Activated B cell treated with CpG ODN at 0.5 μM for 24 hours (primary cell): ENCODE data around the gene FXR1. TPM values are rescaled to one million over a fixed set of nuclear protein-coding genes. Genes with fewer than 3 reads are reported as not detected.
A peak's percentile ranks its signal among the peaks of the same experiment; 100 is the strongest.
"Not testable (repeated sequence)": the region's sequence is repeated elsewhere in the genome, so short reads cannot be mapped to it uniquely, and the experiment has no call there.

Experiments used
- ATAC-seq: fragments of 200-7000 bp; cut with Tn5 transposase; one replicate; pipeline ENCODE4 v1.10.0; 2021; ENCODE audit warnings: low read depth, mild to moderate bottlenecking, moderate library complexity
- CTCF ChIA-PET: fragments of 350-600 bp; sonication (Branson Sonifier 250); formaldehyde crosslinking; loops from one replicate; lab custom pipeline; 2021; ENCODE audit warnings: antibody characterized with exemption; lab: Charles Lee
- POLR2A ChIA-PET: fragments of 350-600 bp; sonication (Branson Sonifier 250); formaldehyde crosslinking; loops from one replicate; lab custom pipeline; 2021; ENCODE audit warnings: antibody characterized with exemption; lab: Charles Lee
- DNase-seq: peaks from one replicate; pipeline ENCODE4 v3.0.0; 2022
- H3K27ac Mint-ChIP-seq: one replicate; pipeline ENCODE4 v1.8.0; 2020; ENCODE audit warnings: mixed read lengths
- H3K27me3 Mint-ChIP-seq: one replicate; pipeline ENCODE4 v1.8.0; 2021; ENCODE audit warnings: mixed read lengths
- H3K36me3 Mint-ChIP-seq: one replicate; pipeline ENCODE4 v1.8.0; 2021; ENCODE audit warnings: low read depth, mixed read lengths
- H3K4me1 Mint-ChIP-seq: one replicate; pipeline ENCODE4 v1.8.0; 2021; ENCODE audit warnings: mixed read lengths
- H3K4me3 Mint-ChIP-seq: one replicate; pipeline ENCODE4 v1.8.0; 2020; ENCODE audit warnings: mild to moderate bottlenecking, mixed read lengths
- H3K9me3 Mint-ChIP-seq: one replicate; pipeline ENCODE4 v1.8.0; 2020; ENCODE audit warnings: mixed read lengths
- CTCF ChIP-seq: fragments of 200-600 bp; IDR thresholded peaks from one replicate; pipeline ENCODE4 v1.8.0; 2022; ENCODE audit warnings: antibody characterized with exemption, mild to moderate bottlenecking
- intact Hi-C: fragments of 100-400 bp; cut with micrococcal nuclease; formaldehyde crosslinking; loops from one replicate; pipeline ENCODE4 v1.15.1; 2024
- total RNA-seq: library from RNA; stranded (reverse); gene quantifications from 2 replicates; pipeline ENCODE4 v1.2.3, GENCODE V29; 2022

Gene FXR1
- total RNA-seq, result 130 TPM in 2 replicates

- Mint-ChIP-seq H3K4me3 (peak within 1 kb of the TSS; percentile 94), H3K36me3 (peaks cover 38% of the 10 kb centered on the region), H3K27me3 (no peaks in the 10 kb centered on the region), H3K27ac (peak within 1 kb of the TSS; percentile 95), H3K9me3 (no peaks in the 10 kb centered on the region), H3K4me1 (peaks cover 52% of the 10 kb centered on the region)
- intact Hi-C loops, result loop anchor here (1.0 to 5.0 kb wide), 10 partner anchors 34 to 1880 kb away; partner anchors contain the start of genes ACTL6A, ATP11B, DNAJC19 and MRPL47
- ChIA-PET POLR2A (interaction anchor here (0.6 to 2.1 kb wide), 10 partner anchors 12 to 1883 kb away, joined by 3 to 36 read pairs (median 6); partner anchors contain the start of genes DNAJC19 and TTC14), CTCF (interaction anchor here (0.6 to 1.2 kb wide), 6 partner anchors 10 to 414 kb away, joined by 3 to 4 read pairs (median 3); partner anchors contain the start of gene TTC14)
- ATAC-seq, result peak; percentile 95
- no peak for TF ChIP-seq CTCF
- peak; percentile 90 for DNase-seq
Observed at GRCh38 chr3:180912304-180913296, at the start of gene FXR1. FXR1 (plus strand) TSS chr3:180912670; CDS start chr3:180912686, 16 bp downstream.

- TF ChIP-seq CTCF, result no peak
- CTCF ChIA-PET, result no interaction called here
- Mint-ChIP-seq H3K27me3 (peaks cover 24% of the 10 kb centered on the region), H3K36me3 (no peaks in the 10 kb centered on the region), H3K27ac (no peak overlapping the region), H3K4me3 (no peak overlapping the region), H3K9me3 (no peaks in the 10 kb centered on the region), H3K4me1 (no peaks in the 10 kb centered on the region)
- intact Hi-C loops, result no loop called here
- no peak for ATAC-seq
- POLR2A ChIA-PET, result no interaction called here
- no peak for DNase-seq
Observed at GRCh38 chr3:180870008-180870699, 42.3 kb upstream of the FXR1 start.

GRCh38 chr3:180871901-180872300 lies 40.6 kb upstream of the FXR1 start:
- DNase-seq (no peak), ATAC-seq (no peak)
- no peak overlapping the region for H3K4me3 Mint-ChIP-seq
- intact Hi-C loops, result no loop called here
- TF ChIP-seq CTCF, result no peak
- POLR2A ChIA-PET, result no interaction called here
- H3K27ac Mint-ChIP-seq, result no peak overlapping the region
- no peaks in the 10 kb centered on the region for H3K9me3 Mint-ChIP-seq
- no peaks in the 10 kb centered on the region for H3K4me1 Mint-ChIP-seq
- CTCF ChIA-PET, result no interaction called here
- no peaks in the 10 kb centered on the region for H3K36me3 Mint-ChIP-seq
- peaks cover 30% of the 10 kb centered on the region for H3K27me3 Mint-ChIP-seq

GRCh38 chr3:180872430-180872829 lies 40.0 kb upstream of the FXR1 start:
- peaks cover 32% of the 10 kb centered on the region for H3K27me3 Mint-ChIP-seq
- intact Hi-C loops, ATAC-seq, CTCF ChIA-PET, H3K9me3 Mint-ChIP-seq, POLR2A ChIA-PET, H3K36me3 Mint-ChIP-seq, H3K27ac Mint-ChIP-seq, H3K4me3 Mint-ChIP-seq, H3K4me1 Mint-ChIP-seq, DNase-seq: not testable (repeated sequence)

GRCh38 chr3:180875124-180875698 lies 37.3 kb upstream of the FXR1 start:
- Mint-ChIP-seq H3K4me1 (no peaks in the 10 kb centered on the region), H3K9me3 (no peaks in the 10 kb centered on the region), H3K36me3 (no peaks in the 10 kb centered on the region), H3K27me3 (peaks cover 20% of the 10 kb centered on the region), H3K4me3 (no peak overlapping the region), H3K27ac (no peak overlapping the region)
- no peak for ATAC-seq
- DNase-seq, result no peak
- CTCF ChIA-PET, result no interaction called here
- no peak for TF ChIP-seq CTCF
- intact Hi-C loops, result no loop called here
- POLR2A ChIA-PET, result no interaction called here
